HepG2 (cell line): ENCODE results near the gene DPCD. TPM values are rescaled to one million over a fixed set of nuclear protein-coding genes. Genes with fewer than 3 reads are reported as not detected.

ENCODE experiments used
- ATAC-seq: fragments of 200-7000 bp; cut with Tn5 transposase; 3 replicates; pipeline ENCODE4 v1.9.1; 2020; ENCODE audit warnings: mild to moderate bottlenecking, moderate library complexity
- BruUV-seq: library from RNA; stranded (reverse); fragments of 400-500 nt; replicated peaks from 2 replicates; lab custom pipeline; 2021; lab: Mats Ljungman, UMichigan
- CTCF ChIA-PET: fragments of 300-600 bp; formaldehyde crosslinking; extraction: SDS; loops from one replicate; lab custom pipeline; 2021; ENCODE audit warnings: low total read pairs, inconsistent platforms, low intra/inter-chr PET ratio; lab: Yijun Ruan, JAX
- POLR2A ChIA-PET: fragments of 350-600 bp; sonication (Branson Sonifier 250); formaldehyde crosslinking; loops from one replicate; lab custom pipeline; 2020; ENCODE audit warnings: antibody characterized with exemption, inconsistent platforms; lab: Yijun Ruan, JAX
- DNase-seq: peaks from one replicate; pipeline ENCODE4 v3.0.0-alpha.2; 2015; ENCODE audit warnings: low spot score
- FAIRE-seq: peaks from 3 replicates; lab custom pipeline; 2011; peaks lifted over from hg19 to GRCh38; lab: Jason Lieb, UNC
- H2AFZ ChIP-seq: one replicate; pipeline ENCODE4 v1.6.1; 2011; ENCODE audit warnings: low read length, inconsistent platforms
- H3K27ac ChIP-seq: fragments of 300-600 bp; 3 replicates; pipeline ENCODE4 v1.8.0; 2011; ENCODE audit warnings: mixed run types, mild to moderate bottlenecking, mixed read lengths, low read length, inconsistent platforms; ENCODE audit not compliant: insufficient read depth; ENCODE audit errors: extremely low read length
- H3K27me3 ChIP-seq, 2 experiments: fragments of 200-600 bp in 1 of 2; 2 replicates in 1 of 2; 3 replicates in 1 of 2; pipeline versions ENCODE4 v1.6.0 to v1.8.0; 2011; ENCODE audit warnings: low read length in 2 of 2, mild to moderate bottlenecking in 2 of 2, moderate library complexity in 2 of 2, inconsistent platforms in 1 of 2; ENCODE audit not compliant: insufficient read depth in 2 of 2, control insufficient read depth in 1 of 2
- H3K36me3 ChIP-seq, 2 experiments: fragments of 200-600 bp in 1 of 2; replicated peaks in 1 of 2; 2 replicates in 1 of 2; 3 replicates in 1 of 2; pipeline versions ENCODE4 v1.5.1 to v1.8.0; 2011; ENCODE audit warnings: low read length in 2 of 2, inconsistent platforms in 1 of 2; ENCODE audit not compliant: insufficient read depth in 2 of 2, control insufficient read depth in 1 of 2
- H3K4me1 ChIP-seq: 2 replicates; pipeline ENCODE4 v1.5.1; 2012; ENCODE audit warnings: low read length, inconsistent platforms; ENCODE audit not compliant: insufficient read depth
- H3K4me2 ChIP-seq: 2 replicates; pipeline ENCODE4 v1.6.0; 2011; ENCODE audit warnings: low read depth, low read length, inconsistent platforms
- H3K4me3 ChIP-seq, 3 experiments: fragments of 200-600 bp in 1 of 3; sonication (generic), shearing (Covaris generic) in 1 of 3; replicated peaks in 1 of 3; 2 replicates each; pipeline ENCODE4 v1.5.1; 2011 to 2016; ENCODE audit warnings: low read length in 3 of 3, inconsistent platforms in 2 of 3, low read depth in 2 of 3, mild to moderate bottlenecking in 2 of 3, control low read depth in 1 of 3, mixed read lengths in 1 of 3; ENCODE audit not compliant: insufficient read depth in 1 of 3
- H3K79me2 ChIP-seq: one replicate; pipeline ENCODE4 v1.6.1; 2011; ENCODE audit warnings: low read length, inconsistent platforms; ENCODE audit not compliant: insufficient read depth
- H3K9ac ChIP-seq: 2 replicates; pipeline ENCODE4 v1.6.0; 2011; ENCODE audit warnings: mild to moderate bottlenecking, low read depth, low read length, inconsistent platforms; ENCODE audit not compliant: insufficient read depth
- H3K9me3 ChIP-seq: 2 replicates; pipeline ENCODE4 v1.5.1; 2012; ENCODE audit warnings: mild to moderate bottlenecking, low read length
- H4K20me1 ChIP-seq: 2 replicates; pipeline ENCODE4 v1.6.0; 2011; ENCODE audit warnings: inconsistent platforms, mild to moderate bottlenecking, low read length, moderate library complexity; ENCODE audit not compliant: insufficient read depth
- CHD4 ChIP-seq: fragments of 200-600 bp; sonication (generic); IDR thresholded peaks from 2 replicates; pipeline ENCODE4 v1.7.0; 2017; ENCODE audit warnings: mild to moderate bottlenecking, low read length, borderline replicate concordance
- IRF2 ChIP-seq: IDR thresholded peaks from 2 replicates; pipeline ENCODE4 v1.6.1; 2018; ENCODE audit warnings: missing genetic modification reagents, missing compliant biosample characterization
- PHF21A ChIP-seq: sonication (generic); formaldehyde crosslinking; IDR thresholded peaks from 2 replicates; pipeline ENCODE4 v1.5.0; 2020; ENCODE audit warnings: mild to moderate bottlenecking, missing genetic modification reagents
- ZNF407 ChIP-seq: sonication (generic); formaldehyde crosslinking; IDR thresholded peaks from one replicate; pipeline ENCODE4 v1.5.1; 2020; ENCODE audit warnings: mild to moderate bottlenecking, missing genetic modification reagents; ENCODE audit errors: not compliant biosample characterization
- ZNF678 ChIP-seq: sonication (generic); formaldehyde crosslinking; IDR thresholded peaks from 2 replicates; pipeline ENCODE4 v1.4.0; 2020; ENCODE audit warnings: mild to moderate bottlenecking, missing genetic modification reagents
- WGBS: methylation state at CpG from one replicate; pipeline ENCODE4 v1.1.6; 2017; ENCODE audit warnings: low lambda C conversion rate; 5-methylcytosine and 5-hydroxymethylcytosine counted together
- in situ Hi-C: cut with HindIII; loops from 2 replicates; pipeline ENCODE4 v1.10.0; 2017; ENCODE audit warnings: low pct_unique_long_range_greater_than_20kb; ENCODE audit not compliant: extremely low pct_ligation_motif_present
- intact Hi-C: fragments of 100-400 bp; cut with micrococcal nuclease; formaldehyde crosslinking; loops from one replicate; pipeline ENCODE4 v1.10.0; 2022; ENCODE audit not compliant: unreplicated experiment
- polyA plus RNA-seq, 8 experiments: library from polyadenylated mRNA; depleted of rRNA in 3 of 8; stranded (reverse) in 7 of 8; unstranded in 1 of 8; fragments of >200 nt; fragmentation: Illumina TruSeq in 4 of 8; extraction: Trizol in 4 of 8; gene quantifications; 2 replicates each; pipeline versions ENCODE4 v1.2.1 to v1.2.3, GENCODE V29; 2011 to 2016; ENCODE audit warnings: low read depth in 4 of 8, missing spikeins in 1 of 8, mixed read lengths in 1 of 8; ENCODE audit not compliant: insufficient read depth in 1 of 8
- total RNA-seq, 5 experiments: library from RNA; depleted of rRNA; stranded (reverse); fragments of >200 nt; fragmentation: Illumina TruSeq; extraction: Trizol; gene quantifications; 2 replicates each; pipeline ENCODE4 v1.2.3, GENCODE V29; 2016; ENCODE audit warnings: low read depth in 1 of 5
- TF ChIP-seq, protein P1 (sequence below): sonication (generic); formaldehyde crosslinking; IDR thresholded peaks from 2 replicates; pipeline ENCODE4 v1.4.0; 2020; ENCODE audit warnings: missing genetic modification reagents
- TF ChIP-seq, protein P2 (sequence below): fragments of 450-650 bp; IDR thresholded peaks from 2 replicates; pipeline ENCODE4 v1.6.1; 2017; ENCODE audit warnings: mild to moderate bottlenecking

Gene DPCD
- total and polyA plus RNA-seq, 2 of the 13 experiments (the other 11 are each of a cell fraction or from before 2014, with no cell fraction given): 25.2 to 27.0 TPM

GRCh38 chr10:101612872-101613271 is 24.8 kb downstream of the DPCD start (continued):
- TF ChIP-seq, protein P1, sequence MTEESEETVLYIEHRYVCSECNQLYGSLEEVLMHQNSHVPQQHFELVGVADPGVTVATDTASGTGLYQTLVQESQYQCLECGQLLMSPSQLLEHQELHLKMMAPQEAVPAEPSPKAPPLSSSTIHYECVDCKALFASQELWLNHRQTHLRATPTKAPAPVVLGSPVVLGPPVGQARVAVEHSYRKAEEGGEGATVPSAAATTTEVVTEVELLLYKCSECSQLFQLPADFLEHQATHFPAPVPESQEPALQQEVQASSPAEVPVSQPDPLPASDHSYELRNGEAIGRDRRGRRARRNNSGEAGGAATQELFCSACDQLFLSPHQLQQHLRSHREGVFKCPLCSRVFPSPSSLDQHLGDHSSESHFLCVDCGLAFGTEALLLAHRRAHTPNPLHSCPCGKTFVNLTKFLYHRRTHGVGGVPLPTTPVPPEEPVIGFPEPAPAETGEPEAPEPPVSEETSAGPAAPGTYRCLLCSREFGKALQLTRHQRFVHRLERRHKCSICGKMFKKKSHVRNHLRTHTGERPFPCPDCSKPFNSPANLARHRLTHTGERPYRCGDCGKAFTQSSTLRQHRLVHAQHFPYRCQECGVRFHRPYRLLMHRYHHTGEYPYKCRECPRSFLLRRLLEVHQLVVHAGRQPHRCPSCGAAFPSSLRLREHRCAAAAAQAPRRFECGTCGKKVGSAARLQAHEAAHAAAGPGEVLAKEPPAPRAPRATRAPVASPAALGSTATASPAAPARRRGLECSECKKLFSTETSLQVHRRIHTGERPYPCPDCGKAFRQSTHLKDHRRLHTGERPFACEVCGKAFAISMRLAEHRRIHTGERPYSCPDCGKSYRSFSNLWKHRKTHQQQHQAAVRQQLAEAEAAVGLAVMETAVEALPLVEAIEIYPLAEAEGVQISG (CRISPR knock-in tag): no peak
- TF ChIP-seq, protein P2, sequence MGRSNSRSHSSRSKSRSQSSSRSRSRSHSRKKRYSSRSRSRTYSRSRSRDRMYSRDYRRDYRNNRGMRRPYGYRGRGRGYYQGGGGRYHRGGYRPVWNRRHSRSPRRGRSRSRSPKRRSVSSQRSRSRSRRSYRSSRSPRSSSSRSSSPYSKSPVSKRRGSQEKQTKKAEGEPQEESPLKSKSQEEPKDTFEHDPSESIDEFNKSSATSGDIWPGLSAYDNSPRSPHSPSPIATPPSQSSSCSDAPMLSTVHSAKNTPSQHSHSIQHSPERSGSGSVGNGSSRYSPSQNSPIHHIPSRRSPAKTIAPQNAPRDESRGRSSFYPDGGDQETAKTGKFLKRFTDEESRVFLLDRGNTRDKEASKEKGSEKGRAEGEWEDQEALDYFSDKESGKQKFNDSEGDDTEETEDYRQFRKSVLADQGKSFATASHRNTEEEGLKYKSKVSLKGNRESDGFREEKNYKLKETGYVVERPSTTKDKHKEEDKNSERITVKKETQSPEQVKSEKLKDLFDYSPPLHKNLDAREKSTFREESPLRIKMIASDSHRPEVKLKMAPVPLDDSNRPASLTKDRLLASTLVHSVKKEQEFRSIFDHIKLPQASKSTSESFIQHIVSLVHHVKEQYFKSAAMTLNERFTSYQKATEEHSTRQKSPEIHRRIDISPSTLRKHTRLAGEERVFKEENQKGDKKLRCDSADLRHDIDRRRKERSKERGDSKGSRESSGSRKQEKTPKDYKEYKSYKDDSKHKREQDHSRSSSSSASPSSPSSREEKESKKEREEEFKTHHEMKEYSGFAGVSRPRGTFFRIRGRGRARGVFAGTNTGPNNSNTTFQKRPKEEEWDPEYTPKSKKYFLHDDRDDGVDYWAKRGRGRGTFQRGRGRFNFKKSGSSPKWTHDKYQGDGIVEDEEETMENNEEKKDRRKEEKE: no peak
- no peak for TF ChIP-seq IRF2 (CRISPR knock-in tag)

DNA sequence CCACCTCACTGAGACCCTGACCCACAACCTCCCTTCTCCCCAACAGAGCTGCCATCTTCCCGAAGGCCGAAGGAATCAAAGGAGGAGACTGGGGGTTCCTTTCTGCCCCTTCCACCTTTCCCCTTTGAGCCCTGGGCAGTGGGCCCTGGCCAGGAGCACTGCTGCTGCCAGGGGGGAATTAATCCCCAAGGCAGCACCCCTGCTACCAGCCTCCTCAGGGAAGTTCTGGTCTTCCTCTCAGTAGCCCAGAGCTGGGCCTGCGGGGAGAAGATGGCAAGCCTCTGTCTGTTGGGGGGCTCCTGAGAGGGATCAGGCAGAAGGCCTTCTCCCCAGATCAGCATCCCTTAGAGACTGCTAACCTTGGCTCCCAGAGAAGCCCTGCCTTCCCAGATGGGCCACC is 25.5 kb downstream of the DPCD start:
- intact Hi-C loops: no loop called here
- Histone ChIP-seq H3K79me2 (no peaks in the 10 kb centered on the region), H3K9me3 (no peaks in the 10 kb centered on the region), H3K27ac (no peak overlapping the region), H2AFZ (no peak overlapping the region), H3K4me3 (no peak overlapping the region), H3K9ac (no peak overlapping the region), H3K36me3 (peaks cover 13 to 37% of the 10 kb centered on the region in 2 experiments), H3K4me2 (no peak overlapping the region), H4K20me1 (no peaks in the 10 kb centered on the region), H3K27me3 (no peaks in the 10 kb centered on the region), H3K4me1 (no peaks in the 10 kb centered on the region)
- in situ Hi-C loops: no loop called here
- POLR2A ChIA-PET: no interaction called here
- 100% methylated on average over 2 of the region's 3 CpGs for WGBS
- DNase-seq: no peak
- ATAC-seq: no peak
- CTCF ChIA-PET: no interaction called here
- BruUV-seq: no TSS peak
- no peak for FAIRE-seq
- no peak for TF ChIP-seq CHD4
- TF ChIP-seq PHF21A (CRISPR knock-in tag): no peak
- no peak for TF ChIP-seq ZNF407 (CRISPR knock-in tag)
- TF ChIP-seq ZNF678: no peak
